HG02840 (cell line): Measurements from ENCODE around the gene CDH12.
"Not testable (repeated sequence)": the region's sequence is repeated elsewhere in the genome, so short reads cannot be mapped to it uniquely, and the experiment has no call there.

Experiments
- ATAC-seq: cut with Tn5 transposase; IDR thresholded peaks from one replicate; pipeline ENCODE4 v1.9.1; 2021; ENCODE audit warnings: mild to moderate bottlenecking, moderate library complexity, moderate number of reproducible peaks; ENCODE audit not compliant: unreplicated experiment, low FRiP score

The CDH12 gene

DNA sequence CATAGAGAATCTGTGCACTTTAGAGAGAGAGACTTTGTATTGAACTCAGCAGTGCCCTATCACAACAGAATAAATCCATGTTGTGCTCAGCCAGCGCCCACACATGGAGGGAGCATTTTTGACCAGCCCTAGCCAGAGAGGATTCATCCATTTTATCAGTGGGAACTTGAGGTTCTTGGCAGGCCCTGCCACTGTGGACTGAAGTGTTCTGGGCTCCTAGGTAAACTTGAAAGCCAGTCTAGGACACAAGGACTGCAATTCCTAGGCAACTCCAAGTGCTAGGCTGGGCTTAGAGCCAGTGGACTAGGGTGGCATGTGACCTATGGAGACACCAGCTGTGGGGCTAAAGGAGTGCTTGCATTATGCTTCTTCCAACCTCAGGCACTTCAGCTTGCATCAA lies 523.5 kb downstream of the CDH12 start:
- ATAC-seq: no peak

- no peak for ATAC-seq
These were observed 533.3 kb downstream of the CDH12 start for GRCh38 chr5:22319798-22320197.

DNA sequence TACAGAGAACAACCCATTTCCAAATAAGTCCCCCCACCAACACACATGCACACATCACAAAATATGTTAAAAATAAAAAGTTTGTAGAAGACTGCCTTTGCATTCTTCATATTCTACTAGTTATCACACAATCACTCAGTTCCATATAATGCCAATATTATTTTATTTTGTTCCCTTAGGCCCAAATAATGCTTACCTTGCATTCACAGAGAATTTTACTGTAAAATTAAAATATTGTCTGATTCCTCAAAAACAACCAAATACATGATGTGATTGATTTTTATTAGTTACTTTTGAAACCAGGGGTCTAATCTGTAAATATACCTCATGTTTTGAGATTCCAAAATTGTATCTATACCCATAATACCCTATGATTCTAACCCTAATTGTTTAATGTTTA lies 536.9 kb downstream of the CDH12 start:
- ATAC-seq: no peak

- ATAC-seq: not testable (repeated sequence)
These were observed 538.1 kb downstream of the CDH12 start for GRCh38 chr5:22315052-22315451.

GRCh38 chr5:22314548-22314947 lies 538.6 kb downstream of the CDH12 start:
- no peak for ATAC-seq

DNA sequence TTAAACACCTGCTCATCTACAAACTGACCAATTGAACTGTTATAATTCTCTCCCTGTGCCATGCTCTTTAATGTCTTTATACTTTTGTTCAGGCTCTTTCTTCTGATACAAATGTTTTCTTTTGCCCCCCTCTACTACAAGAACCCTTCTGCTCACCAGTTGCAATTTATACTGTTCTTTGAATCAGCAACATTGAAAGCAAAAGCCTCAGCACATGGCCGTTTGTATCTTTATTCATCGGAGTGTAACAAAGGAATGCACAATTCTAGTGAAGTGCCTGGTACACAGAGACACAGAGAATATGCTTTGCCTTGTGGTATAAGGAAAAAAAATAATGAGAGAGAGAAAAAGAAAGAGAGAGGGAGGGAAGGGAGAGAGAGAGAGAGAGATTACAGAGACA lies 547.1 kb downstream of the CDH12 start:
- ATAC-seq: no peak

- no peak for ATAC-seq
These were observed 557.3 kb downstream of the CDH12 start for GRCh38 chr5:22295832-22296231.

DNA sequence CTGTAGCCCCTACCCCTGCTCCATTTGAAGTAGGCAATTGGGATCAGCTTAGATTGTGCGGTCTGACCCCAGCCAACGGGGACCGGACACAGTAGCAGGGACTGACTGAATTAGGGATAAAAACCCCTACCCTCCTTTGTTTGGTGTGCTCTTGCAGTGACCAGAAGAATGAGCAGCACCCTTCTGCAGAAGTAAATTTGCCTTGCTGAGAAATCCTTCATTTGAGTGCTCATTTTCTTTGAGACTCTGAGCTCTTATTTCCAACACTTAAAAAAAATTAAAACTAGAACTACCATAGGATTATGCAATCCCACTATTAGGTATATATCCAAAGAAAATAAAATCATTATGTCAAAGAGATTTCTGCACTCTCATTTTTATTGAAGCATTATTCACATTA lies 560.0 kb downstream of the CDH12 start:
- no peak for ATAC-seq

DNA sequence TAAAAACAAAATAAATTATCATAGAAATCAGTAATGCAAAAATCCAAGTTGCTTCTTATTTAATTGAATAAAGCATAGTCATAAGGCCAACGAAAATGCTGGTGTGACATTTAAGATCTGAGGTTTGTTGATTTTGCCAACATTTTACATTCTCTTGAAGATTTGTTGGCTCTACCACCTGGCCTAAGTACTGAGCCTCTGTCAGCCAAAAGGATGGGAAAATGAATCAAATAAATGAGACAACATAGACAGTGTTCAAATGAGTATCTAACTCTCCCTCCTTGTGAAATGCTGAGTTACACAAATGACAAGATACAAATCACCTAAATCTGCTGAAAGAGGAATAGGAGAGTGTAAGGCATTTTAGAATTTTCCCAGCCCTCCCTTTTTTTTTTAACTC lies 575.0 kb downstream of the CDH12 start:
- no peak for ATAC-seq

GRCh38 chr5:22277006-22277405 lies 576.1 kb downstream of the CDH12 start:
- no peak for ATAC-seq

DNA sequence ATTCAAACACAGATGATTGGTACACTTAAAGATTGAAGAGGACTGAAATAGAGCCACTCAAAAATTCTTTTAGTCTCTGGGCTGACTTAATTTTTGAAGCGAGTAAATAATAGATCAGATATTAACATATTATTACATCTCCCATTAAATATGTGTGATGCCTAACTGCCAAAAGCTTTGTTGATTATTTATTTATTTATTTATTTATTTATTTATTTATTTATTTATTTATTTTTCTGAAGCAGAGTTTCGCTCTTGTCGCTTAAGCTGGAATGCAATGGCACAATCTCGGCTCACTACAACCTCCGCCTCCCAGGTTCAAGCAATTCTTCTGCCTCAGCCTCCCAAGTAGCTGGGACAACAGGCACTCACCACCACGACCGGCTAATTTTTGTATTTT lies 587.3 kb downstream of the CDH12 start:
- not testable (repeated sequence) for ATAC-seq

DNA sequence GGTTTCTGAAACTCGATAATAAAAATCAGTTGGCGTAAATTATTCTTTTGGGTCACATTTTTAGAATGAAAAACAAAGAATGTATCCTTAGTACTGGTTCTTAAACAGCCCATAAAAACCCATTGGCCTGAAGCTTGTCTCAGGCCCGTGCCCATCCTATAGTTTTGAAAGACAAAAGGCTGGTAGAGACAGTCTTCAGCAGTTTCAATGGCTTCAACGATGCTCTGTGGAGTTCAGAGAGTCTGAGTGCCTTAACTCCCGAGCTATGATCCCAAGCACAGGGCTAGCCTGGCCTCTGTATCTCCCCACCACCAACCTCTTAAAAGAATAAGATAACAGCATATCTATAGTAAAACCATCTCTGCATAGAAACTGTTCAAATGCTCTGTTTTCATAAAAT lies 595.0 kb downstream of the CDH12 start:
- no peak for ATAC-seq

GRCh38 chr5:22250528-22250927 lies 602.6 kb downstream of the CDH12 start:
- ATAC-seq: no peak

GRCh38 chr5:22249209-22249729 lies 603.9 kb downstream of the CDH12 start:
- ATAC-seq: no peak

DNA sequence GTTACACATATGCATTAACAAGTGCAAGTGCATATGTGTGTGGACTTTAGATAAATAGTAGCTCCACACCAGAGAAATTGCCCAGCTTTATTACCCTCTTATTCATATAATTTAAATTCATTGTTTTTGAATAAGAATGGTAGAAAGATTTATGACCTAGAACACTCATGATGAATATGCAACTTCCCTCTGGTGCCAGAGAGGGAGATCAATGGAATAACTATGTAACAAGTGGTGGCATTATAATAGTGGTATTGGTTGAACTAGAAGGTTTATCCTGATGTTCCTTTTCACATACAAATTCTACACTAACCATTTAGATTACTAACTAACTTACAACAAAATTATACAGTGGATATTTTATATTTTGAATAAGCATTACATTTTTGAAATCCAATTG lies 607.4 kb downstream of the CDH12 start:
- no peak for ATAC-seq

GRCh38 chr5:22242532-22242931 lies 610.6 kb downstream of the CDH12 start:
- no peak for ATAC-seq

- ATAC-seq: no peak
These were observed 615.1 kb downstream of the CDH12 start for GRCh38 chr5:22238047-22238446.

GRCh38 chr5:22226423-22226822 lies 626.7 kb downstream of the CDH12 start:
- no peak for ATAC-seq

- ATAC-seq: no peak
These were observed 630.1 kb downstream of the CDH12 start for GRCh38 chr5:22223079-22223478.

GRCh38 chr5:22213703-22214495 lies 639.2 kb downstream of the CDH12 start:
- not testable (repeated sequence) for ATAC-seq

DNA sequence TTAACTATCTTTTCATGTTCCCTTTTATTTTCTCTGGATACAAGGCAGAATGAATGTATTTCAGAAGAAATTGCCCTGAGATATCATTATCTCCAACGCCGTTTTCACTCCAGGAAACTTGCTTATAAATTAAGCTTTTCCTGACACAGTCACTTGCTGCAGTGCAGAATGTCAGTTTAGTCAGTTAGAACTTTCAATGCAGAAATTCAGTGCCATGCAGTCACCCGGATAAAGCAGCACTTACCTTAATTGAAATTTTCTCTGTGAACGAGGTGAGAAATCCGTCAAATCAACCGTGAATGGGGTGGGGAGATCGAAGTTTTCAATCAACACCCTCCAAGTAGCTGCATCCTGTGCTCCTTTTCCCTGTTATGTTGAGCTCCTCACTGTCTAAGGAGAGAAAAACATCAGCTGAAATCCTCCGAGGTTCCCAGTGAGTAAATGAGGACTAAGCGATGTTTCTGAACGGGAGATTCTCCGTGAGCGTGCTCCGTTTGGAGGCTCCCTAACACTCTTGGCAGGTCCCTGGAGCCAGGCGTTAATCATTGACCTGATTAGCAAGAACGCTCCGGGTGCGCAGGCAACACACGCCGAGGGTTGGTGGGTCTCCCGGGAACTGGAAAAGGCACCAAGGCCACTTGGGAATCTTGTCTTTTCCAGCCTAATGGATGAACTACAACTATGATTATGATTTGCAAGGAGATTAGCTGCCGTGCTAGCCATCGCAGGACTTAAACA lies 640.7 kb downstream of the CDH12 start:
- ATAC-seq: not testable (repeated sequence)

DNA sequence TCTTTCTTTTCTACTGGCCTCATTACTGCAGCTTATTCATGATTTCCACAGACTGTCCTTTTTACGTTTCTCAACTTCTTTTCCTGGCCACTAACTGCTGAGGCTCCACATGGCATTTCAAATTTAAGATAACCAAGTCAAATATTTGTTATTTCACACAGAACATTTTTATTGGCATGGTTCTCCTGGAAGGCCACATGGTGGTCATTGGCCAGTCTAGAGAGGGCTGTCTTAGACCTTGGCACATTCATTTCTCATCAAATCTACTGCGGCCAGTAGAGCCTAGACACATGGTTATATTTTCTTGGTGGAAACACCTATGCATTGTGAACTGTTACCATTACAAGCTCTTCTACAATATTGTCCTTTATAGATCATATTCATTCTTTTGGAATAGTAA lies 644.7 kb downstream of the CDH12 start:
- ATAC-seq: not testable (repeated sequence)
